Mucosa of gallbladder (tissue), 1 donor: ENCODE results near the gene HSPA6. TPM values are rescaled to one million over a fixed set of nuclear protein-coding genes. Genes with fewer than 3 reads are reported as not detected.
"Not testable (repeated sequence)": the region's sequence is repeated elsewhere in the genome, so short reads cannot be mapped to it uniquely, and the experiment has no call there.

Source experiments
- DNase-seq: peaks from one replicate; pipeline ENCODE4 v3.0.0-alpha.2; 2020; ENCODE audit warnings: low spot score
- total RNA-seq: library from RNA; stranded (reverse); gene quantifications from one replicate; pipeline ENCODE4 v1.2.1, GENCODE V29; 2021
- donor health status: DM: no; HTN: no; CAD: no.

Gene HSPA6
- total RNA-seq, 1 donor from 2014 or later, result 5.8 TPM

GRCh38 chr1:161532644-161533567, 8.6 kb downstream of the HSPA6 start:
- not testable (repeated sequence) for DNase-seq

- not testable (repeated sequence) for DNase-seq
Measured at GRCh38 chr1:161537068-161537669, 12.8 kb downstream of the HSPA6 start.

DNA sequence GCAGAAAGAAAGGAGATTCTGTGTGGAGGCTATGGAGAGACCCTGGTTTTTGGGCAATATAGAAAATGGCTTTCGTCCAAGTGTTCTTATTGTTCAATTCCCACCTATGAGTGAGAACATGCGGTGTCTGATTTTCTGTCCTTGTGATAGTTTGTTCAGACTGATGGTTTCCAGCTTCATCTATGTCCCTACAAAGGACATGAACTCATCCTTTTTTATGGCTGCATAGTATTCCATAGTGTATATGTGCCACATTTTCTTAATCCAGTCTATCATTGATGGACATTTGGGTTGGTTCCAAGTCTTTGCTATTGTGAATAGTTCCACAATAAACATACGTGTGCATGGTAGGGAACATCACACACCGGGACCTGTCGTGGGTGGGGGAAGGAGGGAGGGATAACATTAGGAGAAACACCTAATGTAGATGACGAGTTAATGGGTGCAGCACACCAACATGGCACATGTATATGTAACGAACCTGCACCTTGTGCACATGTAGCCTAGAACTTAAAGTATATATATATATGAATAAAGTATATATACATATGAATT, 14.7 kb downstream of the HSPA6 start:
- DNase-seq, result not testable (repeated sequence)

GRCh38 chr1:161539731-161540569, 15.6 kb downstream of the HSPA6 start:
- peak; percentile 76 for DNase-seq

DNA sequence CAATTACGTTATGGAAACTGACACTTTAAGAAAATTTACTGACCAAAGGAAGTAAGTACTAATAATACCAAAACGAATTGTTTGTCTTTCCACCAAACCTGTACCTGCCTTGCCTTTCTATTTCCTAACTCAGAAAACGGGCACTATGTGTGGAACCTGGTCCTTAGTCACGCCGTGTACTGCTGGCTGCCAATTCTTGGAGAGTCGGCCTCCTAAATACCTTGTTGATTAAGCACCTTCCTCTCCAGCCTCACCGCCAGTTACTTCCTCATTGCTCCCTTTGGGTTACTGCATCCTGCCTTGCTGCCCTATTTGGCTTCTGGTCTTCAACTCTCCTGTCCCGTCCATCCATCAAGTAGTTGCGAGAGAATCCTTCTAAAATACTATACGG, 16.2 kb downstream of the HSPA6 start:
- DNase-seq, result not testable (repeated sequence)

GRCh38 chr1:161542091-161542559, 17.8 kb downstream of the HSPA6 start:
- DNase-seq, result not testable (repeated sequence)

- DNase-seq, result not testable (repeated sequence)
Measured at GRCh38 chr1:161543125-161543524, 18.8 kb downstream of the HSPA6 start.

- DNase-seq, result not testable (repeated sequence)
Measured at GRCh38 chr1:161545005-161545731, 20.8 kb downstream of the HSPA6 start.

- not testable (repeated sequence) for DNase-seq
Measured at GRCh38 chr1:161547995-161548741, 23.8 kb downstream of the HSPA6 start.

GRCh38 chr1:161548749-161549406, 24.5 kb downstream of the HSPA6 start:
- not testable (repeated sequence) for DNase-seq

DNA sequence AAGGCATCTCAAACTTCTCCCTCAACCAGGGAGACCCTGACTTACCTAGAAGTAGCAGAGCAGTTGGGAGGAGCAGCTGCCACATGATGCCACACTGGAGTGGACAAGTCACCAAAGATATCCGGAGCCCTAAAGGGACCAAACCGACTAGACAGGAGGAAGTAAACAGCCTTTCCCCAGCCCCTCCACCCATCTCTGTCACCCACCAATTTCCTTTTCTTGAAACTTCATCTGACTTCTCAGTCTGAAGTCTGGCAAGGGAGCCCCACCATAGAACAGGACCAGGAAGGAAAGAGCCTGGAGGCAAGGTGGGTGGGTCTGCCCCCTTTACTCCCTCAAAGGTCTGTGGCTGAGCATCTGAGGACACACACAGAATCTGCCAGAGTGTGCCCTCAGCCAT, 25.3 kb downstream of the HSPA6 start, which contains the start of gene FCGR3A:
TSS of gene FCGR3A (minus strand) at position 167 of the 400 bp plus-strand sequence. CDS start at position 85, 82 bp downstream.
- DNase-seq, result no peak

DNA sequence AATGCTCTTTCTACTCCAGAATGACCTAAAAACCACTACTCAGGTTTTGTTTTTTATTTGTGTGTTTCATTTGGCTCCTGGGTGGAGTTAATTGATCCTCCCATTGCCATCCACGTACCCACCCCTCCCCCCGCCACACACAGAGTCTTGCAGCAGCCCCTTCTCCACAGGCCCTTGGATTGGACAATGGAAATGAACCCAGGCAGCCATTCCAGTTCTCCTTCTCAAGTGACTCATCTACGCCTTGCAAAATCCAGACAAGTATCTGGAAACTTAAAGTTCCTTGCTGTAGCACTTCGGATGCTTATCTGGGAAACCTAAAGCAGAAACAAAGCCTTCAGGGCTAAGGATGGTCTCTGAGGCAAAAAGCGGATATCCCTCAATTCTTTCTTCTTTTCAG, 26.6 kb downstream of the HSPA6 start:
- not testable (repeated sequence) for DNase-seq

DNA sequence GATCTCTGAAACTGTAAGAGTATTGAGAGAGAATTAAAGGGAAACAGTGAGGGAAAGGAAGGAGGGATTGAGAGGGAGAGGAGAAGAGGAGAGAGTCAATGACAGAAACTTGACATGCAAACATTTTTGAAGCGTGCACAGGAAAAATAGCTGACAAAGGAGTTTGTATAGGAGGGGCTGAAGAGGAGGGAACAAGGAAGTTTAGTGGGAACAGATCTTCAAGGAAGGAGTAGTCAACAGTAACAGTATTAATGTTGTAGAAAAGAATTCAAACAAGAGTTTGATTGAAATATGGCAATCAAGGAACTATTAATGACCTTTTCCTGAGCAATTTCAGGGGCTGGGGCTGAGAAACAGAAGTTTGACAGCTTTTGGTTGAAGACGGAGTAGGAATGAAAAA, 29.3 kb downstream of the HSPA6 start:
- not testable (repeated sequence) for DNase-seq

DNA sequence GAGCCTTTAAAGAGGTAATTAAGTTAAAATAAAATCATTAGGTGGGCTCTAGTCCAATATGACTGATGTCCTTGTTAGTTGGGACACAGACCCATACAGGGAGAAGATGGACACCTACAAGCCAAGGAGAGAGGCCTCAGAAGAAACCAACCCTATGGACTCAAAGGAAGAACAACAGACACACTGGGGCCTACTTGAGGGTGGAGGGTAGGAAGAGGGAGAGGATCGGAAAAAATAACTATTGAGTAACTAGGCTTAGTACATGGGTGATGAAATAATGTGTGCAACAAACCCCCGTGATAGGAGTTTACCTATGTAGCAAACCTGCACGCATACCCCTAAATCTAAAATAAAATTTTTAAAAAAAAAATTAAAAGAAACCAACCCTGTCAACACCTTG, 30.0 kb downstream of the HSPA6 start:
- not testable (repeated sequence) for DNase-seq

- not testable (repeated sequence) for DNase-seq
Measured at GRCh38 chr1:161554815-161555417, 30.6 kb downstream of the HSPA6 start.

- DNase-seq, result not testable (repeated sequence)
Measured at GRCh38 chr1:161556143-161556542, 31.8 kb downstream of the HSPA6 start.

DNA sequence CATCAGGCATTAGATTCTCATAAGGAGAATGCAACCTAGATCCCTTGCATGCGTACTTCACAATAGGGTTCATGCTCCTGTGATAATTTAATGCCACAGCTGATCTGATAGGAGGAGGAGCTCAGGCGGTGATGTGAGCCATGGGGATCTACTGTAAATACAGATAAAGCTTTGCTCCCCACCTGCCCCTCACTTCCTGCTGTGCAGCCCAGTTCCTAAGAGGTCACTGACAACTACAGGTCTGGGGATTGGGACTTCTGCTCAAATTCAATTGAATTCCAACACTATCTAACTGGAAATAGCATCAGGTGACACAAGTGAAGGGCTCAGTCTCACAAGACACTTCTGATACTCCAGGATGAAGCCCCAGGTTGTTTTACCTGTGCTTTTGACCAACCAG, 32.6 kb downstream of the HSPA6 start:
- not testable (repeated sequence) for DNase-seq

GRCh38 chr1:161557506-161558450, 33.4 kb downstream of the HSPA6 start:
- DNase-seq, result not testable (repeated sequence)
